GM11168 (cell line): ENCODE results near the gene MAML3.

Experiments
- in situ Hi-C: fragments of 300-500 bp; cut with MboI; formaldehyde crosslinking; loops from one replicate; pipeline ENCODE4 v1.12.0; 2022; ENCODE audit warnings: low sequenced_read_pairs; ENCODE audit not compliant: unreplicated experiment

Gene MAML3

GRCh38 chr4:140019619-140020347 is 134.2 kb downstream of the MAML3 start:
- in situ Hi-C loops = loop anchor here (10.0 kb wide), 1 partner anchor 245 kb away; no protein-coding TSS in a partner anchor

DNA sequence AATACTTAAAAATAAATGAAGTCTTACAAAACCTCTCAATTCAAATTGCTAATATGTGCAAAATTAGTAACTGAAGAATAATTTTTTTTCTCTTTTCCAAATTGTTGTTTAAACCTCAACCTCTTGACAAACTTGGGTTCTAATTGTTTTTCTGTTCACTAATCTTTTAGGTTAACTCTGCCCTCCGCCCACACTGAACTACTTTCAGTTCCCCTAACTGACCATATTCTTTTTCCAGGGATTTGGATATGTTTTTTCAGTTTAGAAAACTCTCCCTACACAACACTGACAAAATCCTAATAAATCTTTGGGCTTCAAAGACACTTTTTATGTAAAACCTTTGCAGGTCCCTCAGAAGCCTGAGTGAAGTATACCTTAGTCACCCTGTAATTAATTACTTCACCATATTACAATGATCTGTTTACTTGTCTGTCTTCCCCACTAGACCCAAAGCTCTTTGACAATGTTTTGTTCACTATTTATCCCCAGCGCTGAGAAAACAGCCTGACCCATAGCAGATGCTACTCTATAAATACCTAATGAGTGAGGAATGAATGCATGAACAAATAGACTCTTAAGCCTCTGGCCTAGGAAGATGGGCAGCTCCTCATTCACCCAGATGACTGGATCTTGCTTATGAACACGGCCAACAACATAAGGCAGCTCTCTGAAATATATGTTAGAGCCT is 134.9 kb downstream of the MAML3 start:
- in situ Hi-C loops = loop anchor here (10.0 kb wide), 1 partner anchor 246 kb away; no protein-coding TSS in a partner anchor

- in situ Hi-C loops = loop anchor here (10.0 kb wide), 1 partner anchor 251 kb away; no protein-coding TSS in a partner anchor
Observed at GRCh38 chr4:140014284-140014683, 139.7 kb downstream of the MAML3 start.

DNA sequence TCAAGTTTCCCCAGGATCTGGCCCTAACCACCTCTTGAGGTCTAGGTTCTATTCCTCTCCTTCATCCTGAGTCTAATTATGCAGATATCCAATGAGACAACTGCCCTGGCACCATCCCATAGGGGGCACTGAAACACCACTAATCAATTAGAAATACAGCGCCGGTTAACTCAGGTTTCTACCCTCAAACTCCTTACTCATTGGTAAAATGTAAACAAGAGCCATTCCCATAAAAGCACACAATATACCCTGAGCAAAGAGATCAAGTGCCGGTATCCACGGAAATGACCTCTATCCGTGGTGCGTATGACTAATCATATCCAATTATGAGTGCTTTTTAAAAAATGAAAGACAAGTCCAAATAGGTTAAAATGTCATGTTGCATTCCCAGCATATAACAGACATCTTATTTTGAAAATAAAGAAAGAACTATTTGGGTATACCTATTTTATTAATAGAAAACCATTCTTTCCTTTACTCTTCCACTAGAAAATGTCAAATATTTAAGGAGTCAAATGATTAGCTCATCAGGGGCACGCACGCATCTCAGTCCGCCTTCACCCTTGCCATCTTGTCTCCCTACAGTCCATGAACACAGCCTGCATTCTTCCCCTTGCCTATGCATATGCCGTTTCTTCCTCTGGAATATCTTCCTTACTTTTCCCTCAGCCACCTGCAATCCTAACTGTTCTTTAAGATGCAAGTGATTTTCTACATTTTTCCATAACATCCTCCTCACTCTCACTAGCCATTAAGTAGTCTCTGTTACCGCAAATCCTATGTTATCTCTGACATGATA is 141.1 kb downstream of the MAML3 start:
- in situ Hi-C loops = loop anchor here (10.0 kb wide), 1 partner anchor 252 kb away; no protein-coding TSS in a partner anchor

DNA sequence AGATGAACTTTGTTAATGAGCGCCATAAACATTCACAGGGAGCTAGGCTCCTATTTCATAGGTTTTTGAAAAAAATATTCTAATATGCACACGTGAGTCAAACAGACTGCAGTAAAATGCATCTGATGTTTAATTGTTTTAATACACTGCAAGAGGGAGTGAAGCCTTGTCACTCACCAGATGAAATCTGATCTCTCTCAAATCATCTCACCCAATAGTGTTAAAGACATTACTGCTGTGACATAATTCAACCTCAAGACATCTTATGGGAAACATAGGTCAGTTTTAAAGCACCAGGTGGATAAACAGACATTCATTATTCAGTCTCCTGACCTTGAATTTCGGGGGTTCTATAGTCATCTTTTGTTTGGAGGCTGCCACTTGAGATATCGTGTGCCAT is 148.3 kb downstream of the MAML3 start:
- in situ Hi-C loops = no loop called here

- in situ Hi-C loops = no loop called here
Observed at GRCh38 chr4:140004922-140005627, 148.9 kb downstream of the MAML3 start.

GRCh38 chr4:140004549-140004895 is 149.5 kb downstream of the MAML3 start:
- in situ Hi-C loops = no loop called here

DNA sequence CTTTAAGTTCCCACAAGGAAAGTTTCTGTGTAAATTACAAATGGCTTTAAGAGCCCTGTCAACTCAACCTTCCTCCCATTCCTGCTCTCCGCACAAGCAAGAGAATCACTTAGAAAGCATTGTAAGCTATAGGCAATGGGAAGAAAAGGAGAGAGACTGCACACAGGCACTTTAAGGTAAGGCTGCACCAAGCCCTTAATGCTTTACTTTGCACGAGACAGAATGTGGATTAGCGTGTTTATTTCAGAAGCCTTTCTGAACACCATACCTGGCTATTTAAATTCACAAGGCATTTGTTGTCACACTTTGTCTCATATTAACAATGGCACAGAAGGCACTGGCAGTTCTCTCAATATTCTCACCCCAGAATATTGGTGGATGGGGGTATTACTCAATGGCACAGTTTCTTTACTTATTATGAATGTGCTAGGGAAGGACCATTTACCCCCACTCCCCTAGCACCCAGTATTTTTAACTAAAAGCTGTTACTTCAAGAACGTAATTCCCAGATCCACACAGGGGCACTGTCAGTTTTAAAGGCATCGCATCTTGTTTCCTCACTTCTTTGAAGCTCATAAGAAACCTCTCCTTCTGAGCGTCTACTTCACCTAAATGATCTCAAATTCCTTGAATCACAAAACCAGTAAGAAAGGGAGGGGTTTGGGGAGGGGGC is 150.0 kb downstream of the MAML3 start:
- in situ Hi-C loops = no loop called here

- in situ Hi-C loops = no loop called here
Observed at GRCh38 chr4:140000232-140000631, 153.8 kb downstream of the MAML3 start.

DNA sequence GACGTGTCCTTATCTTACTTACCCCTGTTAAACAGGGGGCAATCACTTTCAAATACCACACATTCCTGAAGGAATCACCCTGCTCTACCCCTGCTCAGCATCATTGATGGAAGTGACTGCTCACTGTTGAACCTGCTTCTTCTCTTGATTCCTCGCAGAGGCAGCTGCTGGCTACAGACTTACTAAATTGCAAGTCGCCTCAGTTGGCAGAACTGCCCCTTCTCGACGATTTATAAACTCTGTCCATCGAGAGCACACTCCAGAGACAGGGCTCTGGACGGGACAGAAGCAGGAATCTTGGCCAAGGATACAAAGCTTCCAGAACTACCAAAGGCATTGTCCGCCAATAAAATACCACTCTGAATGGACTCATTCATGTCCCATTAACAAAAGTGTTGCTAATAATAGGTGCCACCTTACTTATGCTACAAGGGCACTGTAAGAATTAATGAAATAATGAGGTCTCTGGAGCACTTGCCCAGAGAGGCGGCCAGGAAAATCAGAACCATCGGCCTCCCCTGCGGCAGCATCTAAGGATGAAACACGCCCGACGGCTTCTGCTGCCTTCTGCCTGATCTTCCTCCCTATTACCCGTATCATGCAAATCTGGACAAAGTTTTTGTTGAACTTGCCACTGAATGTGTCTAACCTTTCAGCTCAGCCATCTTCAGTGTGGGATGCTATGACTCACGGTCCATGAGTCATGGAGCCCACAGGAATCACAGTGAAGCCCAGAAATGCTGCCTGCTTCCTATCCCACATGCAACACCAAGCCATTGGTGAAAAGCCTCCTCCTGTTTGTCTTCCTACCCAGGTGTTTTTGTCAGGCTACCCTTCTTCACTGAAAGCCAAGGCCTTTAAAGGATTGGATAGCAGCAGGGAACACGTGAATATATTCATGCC is 164.9 kb downstream of the MAML3 start:
- in situ Hi-C loops = no loop called here

- in situ Hi-C loops = no loop called here
Observed at GRCh38 chr4:139987502-139987850, 166.5 kb downstream of the MAML3 start.

GRCh38 chr4:139986689-139987501 is 167.1 kb downstream of the MAML3 start:
- in situ Hi-C loops = no loop called here

- in situ Hi-C loops = no loop called here
Observed at GRCh38 chr4:139986106-139986505, 167.9 kb downstream of the MAML3 start.

DNA sequence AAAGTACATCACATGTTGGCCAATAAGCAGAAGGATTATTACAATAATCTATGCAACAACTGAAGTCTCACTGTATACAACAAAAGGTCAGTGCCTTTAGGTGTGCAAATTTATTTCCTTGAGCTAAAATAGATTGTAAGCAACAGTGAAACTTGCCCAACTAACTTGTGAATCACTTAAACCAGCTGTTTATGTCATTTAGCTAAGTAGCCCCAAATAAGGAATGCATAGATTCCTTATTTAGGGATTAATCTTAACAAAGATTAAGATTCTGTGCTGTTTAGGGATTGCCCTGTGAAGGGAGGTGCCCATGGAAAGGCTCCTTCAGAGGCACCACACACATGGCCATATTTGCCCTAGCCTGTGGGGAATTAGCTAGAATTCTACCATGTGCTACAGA is 168.6 kb downstream of the MAML3 start:
- in situ Hi-C loops = no loop called here

DNA sequence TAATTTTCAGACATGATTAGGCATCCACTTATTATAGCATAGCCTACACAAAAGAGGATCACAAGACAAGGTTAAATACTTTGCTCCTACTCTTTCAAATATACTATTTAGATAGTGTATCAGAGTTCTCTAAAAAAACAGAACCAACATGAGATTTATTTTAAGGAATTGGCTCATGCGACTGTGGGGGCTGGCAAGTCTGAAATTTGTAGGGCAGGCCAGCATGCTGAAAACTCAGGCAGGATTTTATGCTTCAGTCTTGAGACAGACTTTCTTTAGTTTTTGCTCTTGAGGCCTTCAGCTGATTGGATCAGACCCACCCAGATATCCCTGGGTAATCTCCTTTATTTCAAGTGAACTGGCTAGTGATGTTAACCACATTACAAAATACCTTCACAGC is 169.5 kb downstream of the MAML3 start:
- in situ Hi-C loops = no loop called here

DNA sequence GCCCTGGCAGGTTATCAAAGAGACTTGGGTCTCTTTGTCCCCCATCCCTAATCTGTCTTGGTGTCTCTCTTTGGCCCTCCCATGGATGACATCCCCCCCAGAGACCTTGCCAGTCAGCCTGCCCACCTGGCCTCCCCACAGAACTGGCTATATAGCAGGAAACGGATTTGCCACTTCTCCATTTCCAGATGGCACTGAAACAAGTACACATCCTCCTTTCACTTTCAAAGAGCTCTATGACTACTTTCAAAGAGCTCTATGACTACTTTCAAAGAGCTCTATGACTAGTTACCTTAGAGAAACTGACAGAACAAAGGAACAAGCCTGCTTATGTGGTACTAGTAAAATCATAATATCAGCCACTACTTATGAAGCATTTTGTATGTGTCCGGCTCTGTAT is 175.3 kb downstream of the MAML3 start:
- in situ Hi-C loops = no loop called here

DNA sequence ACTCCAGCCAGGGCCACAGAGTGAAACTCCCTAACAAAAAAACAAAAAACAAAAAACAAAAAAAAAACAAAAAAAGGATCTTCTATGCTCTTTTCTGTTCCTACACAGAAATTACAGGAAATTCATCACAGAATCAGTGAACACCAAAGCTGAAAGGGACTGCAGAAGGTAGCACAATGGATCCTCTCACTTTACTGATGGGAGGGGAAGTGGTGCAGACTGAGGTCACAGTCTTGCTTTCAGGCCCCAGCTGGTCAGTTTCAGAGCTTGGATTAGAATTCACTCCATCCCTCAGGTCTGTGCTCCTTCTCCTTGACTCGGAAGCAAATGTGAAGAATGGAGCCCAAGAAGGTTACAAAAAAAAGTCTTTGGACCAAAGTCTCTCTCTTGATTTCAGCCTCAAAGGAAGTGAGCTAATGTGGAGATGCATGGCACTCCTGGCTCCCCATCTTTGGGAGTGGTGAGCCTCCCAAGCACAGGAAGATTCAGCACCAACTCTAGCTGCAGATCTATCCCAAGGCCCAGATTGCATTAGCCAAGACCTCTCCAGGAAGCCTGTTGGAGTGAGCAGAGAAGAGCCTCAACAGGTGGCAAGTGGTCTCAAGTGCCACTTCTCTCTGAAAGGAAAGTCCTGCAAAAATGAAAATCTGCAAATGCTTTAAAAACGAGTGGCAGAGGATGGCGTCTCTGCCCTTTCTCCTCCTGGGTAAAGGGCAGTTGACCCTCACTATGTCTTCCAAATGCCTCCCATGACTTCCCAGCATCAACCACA is 176.0 kb downstream of the MAML3 start:
- in situ Hi-C loops = no loop called here
